WI38 (cell line): ENCODE data around the gene KIF16B.

Source experiments
- H3K4me3 ChIP-seq: 2 replicates; pipeline ENCODE4 v1.5.1; 2011; ENCODE audit warnings: low read depth, mild to moderate bottlenecking, control low read depth, low read length
- TF ChIP-seq, protein P1 (sequence below): IDR thresholded peaks from 2 replicates; pipeline ENCODE4 v1.5.1; 2012; ENCODE audit warnings: low read depth, mild to moderate bottlenecking, control low read depth, low read length

KIF16B gene

DNA sequence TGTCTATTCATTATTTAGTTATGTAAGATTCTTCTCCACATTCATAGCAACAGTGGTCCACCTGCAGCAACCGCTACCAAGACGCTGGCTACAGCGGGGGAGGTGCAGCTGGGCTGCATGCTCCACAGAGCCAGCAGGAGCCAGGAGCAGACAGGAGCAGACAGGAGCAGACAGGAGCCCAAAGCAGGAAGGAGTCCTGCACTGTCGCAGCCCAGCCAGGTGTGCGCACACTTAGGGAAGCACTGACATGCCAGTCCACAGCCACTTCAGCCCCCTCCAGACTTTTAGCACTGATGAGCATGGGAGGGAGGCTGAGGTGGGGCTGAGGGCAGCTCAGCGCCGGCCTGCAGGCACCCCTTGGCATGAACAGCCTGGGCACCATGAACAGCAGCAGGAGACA lies 19.6 kb downstream of the KIF16B start:
- no peak overlapping the region for H3K4me3 ChIP-seq
- TF ChIP-seq, protein P1, sequence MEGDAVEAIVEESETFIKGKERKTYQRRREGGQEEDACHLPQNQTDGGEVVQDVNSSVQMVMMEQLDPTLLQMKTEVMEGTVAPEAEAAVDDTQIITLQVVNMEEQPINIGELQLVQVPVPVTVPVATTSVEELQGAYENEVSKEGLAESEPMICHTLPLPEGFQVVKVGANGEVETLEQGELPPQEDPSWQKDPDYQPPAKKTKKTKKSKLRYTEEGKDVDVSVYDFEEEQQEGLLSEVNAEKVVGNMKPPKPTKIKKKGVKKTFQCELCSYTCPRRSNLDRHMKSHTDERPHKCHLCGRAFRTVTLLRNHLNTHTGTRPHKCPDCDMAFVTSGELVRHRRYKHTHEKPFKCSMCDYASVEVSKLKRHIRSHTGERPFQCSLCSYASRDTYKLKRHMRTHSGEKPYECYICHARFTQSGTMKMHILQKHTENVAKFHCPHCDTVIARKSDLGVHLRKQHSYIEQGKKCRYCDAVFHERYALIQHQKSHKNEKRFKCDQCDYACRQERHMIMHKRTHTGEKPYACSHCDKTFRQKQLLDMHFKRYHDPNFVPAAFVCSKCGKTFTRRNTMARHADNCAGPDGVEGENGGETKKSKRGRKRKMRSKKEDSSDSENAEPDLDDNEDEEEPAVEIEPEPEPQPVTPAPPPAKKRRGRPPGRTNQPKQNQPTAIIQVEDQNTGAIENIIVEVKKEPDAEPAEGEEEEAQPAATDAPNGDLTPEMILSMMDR, result no peak

DNA sequence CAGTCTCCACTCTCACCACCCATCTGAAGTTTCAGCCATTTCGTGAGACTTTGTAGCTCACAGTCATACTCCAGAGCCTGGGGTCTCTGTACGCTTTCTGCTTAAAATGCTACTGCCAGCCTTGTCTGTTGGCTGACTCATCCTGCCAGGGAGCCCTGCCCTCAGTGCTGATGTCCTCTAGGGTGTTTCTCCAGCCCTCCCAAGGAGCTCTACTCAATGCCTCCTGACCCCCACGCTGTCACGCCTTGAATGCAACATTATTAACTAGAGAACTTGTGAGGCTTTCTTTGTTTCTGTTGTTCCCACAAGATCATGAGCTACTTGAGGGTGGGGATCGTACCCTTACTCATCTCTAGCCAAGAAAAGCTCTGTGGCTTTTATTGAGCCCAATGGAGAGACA lies 20.1 kb downstream of the KIF16B start:
- no peak overlapping the region for H3K4me3 ChIP-seq
- TF ChIP-seq, protein P1, result no peak

DNA sequence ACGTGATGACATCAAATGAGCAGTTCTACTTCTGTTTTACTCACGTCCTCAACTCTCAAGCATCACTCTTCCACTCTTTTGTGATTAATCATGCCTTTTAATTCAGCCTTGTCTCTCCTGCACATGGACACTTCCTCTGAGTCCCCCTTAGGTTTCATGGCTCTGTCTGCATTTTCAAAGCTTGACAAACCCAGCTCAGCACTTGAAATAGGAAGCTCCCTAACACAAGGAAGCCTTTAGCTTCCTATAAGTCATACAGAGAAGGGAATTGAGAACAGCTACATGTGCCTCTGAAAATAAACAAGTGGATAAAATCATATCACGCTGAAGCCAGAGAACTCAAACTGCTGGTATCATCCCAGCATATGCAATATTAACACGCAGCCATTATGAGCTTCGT lies 21.2 kb downstream of the KIF16B start:
- H3K4me3 ChIP-seq, result no peak overlapping the region
- TF ChIP-seq, protein P1, result no peak

DNA sequence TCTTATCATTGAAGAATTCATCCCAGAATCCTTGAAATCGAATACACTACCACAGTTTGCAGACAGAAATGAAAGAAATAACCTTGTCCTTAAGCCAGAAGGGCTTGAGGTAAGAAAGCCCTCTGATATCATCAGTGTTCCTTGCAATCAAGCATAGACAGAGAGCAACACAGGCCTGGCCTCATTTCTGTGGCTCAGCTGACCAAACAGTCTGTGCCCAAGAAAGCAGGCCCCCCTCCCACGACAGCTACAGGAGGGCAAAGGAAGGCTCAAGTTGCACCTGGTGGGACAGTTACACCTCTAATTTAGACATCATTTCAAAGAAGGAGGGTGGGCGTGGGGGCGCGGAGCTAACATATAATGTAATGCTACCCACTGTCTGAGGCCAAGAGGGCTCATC lies 21.6 kb downstream of the KIF16B start:
- H3K4me3 ChIP-seq, result no peak overlapping the region
- TF ChIP-seq, protein P1, result no peak

DNA sequence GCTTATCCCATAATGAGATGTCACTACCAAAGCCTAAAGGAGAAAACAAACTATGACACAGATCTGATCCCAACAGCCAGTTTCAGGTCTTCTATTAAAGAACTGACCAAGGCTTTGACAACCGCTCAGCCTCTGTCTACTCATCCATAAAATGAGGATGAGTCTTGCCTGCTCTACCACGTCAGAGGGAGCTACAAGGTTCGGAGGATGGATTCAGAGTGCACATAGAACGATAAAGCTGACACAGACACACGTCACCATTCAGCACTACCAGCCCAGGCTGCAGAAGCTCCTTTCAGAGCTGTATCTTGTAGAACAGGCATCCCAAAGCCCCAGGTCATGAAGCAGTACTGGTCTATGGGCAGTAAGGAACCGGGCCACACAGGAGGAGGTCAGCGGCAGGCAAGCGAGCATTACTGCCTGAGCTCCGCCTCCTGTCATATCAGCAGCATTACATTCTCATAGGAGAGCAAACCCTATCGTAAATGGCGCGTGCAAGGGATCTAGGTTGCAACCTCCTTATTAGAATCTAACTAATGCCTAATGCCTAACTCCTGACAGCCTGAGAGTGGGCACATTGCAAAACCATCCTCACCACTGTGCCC lies 25.1 kb downstream of the KIF16B start:
- TF ChIP-seq, protein P1, result no peak
- H3K4me3 ChIP-seq, result no peak overlapping the region

DNA sequence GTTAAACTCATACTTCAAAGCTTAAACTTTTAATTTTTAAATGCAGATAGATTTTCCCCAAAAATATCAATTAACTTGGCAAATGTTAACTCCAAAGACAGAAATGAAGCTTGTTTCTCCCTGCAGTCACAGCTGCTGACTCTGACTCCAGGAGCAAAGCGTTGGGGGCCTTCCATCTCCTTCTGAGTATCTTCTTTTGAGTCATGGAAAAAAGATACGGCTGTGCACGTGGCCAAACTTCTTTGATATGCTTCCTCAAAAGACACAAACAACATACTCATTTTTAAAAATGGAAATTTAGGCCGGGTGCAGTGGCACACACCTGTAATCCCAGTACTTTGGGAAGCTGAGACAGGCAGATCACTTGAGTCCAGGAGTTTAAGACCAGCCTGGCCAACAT lies 28.3 kb downstream of the KIF16B start:
- TF ChIP-seq, protein P1, result no peak
- no peak overlapping the region for H3K4me3 ChIP-seq

DNA sequence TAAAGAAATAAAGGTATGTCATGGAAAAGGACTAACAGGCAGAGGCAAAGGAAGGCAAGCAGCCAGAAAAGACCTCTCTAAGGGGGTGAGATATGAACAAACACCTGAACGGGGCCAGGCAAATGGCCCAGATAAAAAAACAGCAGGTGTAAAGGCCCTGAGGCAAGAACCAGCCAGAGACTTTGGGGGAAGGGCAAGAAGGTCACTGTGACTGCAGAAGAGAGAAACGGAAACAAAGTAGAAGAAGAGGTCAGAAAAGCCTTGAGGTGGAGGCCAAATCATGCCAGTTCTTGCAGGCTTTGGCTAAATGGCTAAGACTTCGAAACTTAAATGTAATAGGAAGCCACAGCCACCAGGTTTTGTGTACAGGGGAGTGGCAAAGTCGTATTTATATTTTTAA lies 30.8 kb downstream of the KIF16B start:
- TF ChIP-seq, protein P1, result no peak

More for the DNA sequence above, 30.8 kb downstream of the KIF16B start:
- H3K4me3 ChIP-seq, result no peak overlapping the region
